HPDE6-E6E7 (cell line): ENCODE results near the gene TOB1.

Experiments used
- DNase-seq: peaks from one replicate; pipeline ENCODE4 v3.0.0; 2011; ENCODE audit warnings: missing footprints; ENCODE audit errors: extremely low spot score

The TOB1 gene

DNA sequence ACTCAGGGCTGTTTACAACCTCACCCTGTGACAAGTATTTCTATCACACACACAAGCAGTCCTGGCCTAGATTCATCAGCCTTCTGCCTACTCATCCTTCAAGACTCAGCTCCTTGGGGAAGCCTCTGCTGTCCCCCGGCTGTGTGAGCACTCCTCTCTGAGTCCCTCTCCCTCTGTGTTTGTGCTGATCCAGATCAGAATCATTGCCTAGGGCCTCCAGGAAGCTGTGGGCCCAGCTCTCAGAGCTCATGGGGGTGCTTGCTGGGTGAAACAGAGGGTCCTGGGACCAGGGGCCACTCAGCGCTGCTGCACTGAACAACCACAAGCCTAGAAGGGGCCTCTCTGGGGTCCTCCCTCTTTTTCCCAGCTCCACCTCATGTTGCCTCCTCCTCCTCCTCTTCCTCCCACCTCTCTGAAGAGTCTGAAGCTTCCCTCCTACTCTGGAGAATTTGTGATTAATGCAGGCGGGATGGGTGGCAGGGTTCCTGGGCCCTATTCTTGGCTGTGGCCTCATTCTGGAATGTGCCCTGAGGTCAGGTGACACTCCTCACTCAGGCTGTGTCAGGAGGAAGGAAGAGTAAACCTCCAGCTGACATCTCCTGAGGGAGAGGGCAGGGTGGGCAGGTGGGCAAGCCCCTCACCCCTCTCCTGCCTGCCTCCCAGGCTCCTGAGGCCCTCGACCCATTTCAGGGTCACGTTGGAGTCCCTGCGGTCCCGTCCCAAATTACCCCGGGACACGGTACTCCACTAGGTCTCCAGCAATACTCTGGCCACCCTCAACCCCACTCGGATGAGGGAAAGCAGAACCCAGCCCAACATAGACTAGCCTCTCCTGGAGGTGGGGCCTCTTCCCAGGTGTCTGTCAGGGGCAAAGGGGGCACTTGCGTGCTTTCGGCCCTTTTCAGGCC, 20.7 kb downstream of the TOB1 start:
- no peak for DNase-seq

DNA sequence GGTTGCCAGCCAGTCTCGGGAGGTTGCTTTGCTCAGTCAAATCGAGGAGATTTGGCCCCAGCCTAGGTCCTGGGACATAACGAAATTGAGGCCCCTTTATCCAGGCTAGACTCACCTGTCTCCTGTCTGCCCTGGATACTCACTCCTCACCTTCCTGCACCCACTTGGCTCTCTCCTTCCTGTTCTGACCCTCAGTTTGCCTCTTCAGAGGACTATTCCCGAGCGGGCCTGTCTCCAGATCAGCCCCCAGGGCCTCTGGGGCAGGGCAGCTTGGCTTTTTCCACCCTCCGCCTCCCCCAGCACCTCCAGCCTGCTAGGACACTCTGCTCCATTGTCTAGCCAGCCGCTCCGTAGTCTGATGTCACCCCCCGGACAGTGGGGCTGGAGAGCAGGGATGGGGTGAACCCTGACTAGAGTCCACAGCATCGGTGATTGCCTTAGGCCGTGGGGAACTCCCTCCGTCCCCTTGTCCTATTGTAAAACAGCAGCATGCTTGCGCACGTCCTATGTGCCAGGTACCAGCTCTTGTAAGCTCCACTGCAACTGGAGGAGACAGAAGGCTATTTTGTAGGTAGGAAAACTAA, 21.9 kb downstream of the TOB1 start:
- no peak for DNase-seq

DNA sequence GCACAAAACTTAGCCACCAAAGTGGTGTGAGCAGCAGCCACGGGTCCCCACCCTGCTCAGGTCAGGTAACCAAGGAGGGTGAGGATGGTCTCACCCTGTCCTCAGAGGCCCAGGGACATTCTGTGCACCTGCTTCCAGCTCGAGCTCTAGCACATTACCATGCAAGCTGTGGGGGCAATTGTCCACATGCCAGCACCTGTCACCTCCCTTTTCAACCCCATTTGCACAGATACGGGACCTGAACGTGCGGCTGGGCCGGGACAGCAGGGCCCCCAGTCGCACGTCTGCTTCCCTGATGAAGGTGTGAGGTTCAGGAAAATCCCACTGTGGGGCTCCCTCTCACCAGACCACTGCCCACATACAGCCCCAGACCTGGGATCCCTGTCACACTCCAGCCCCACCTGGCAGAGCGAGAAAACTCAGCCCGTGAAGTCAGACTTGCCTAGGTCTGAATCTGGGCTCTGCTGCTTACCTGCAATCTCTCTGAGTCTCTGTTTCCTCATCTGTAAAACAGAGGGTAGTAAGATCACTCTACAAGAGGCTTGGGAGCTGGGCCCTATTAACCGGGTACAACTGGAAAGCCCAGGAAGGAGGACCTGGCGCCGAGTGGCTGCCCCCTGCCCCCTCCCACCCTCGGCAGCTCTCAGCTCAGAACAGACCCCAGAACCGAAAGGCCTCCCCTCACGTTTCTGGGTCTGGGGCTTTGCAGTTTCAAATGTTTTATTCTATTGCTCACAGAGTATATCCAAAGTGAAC, 22.8 kb downstream of the TOB1 start:
- no peak for DNase-seq

DNA sequence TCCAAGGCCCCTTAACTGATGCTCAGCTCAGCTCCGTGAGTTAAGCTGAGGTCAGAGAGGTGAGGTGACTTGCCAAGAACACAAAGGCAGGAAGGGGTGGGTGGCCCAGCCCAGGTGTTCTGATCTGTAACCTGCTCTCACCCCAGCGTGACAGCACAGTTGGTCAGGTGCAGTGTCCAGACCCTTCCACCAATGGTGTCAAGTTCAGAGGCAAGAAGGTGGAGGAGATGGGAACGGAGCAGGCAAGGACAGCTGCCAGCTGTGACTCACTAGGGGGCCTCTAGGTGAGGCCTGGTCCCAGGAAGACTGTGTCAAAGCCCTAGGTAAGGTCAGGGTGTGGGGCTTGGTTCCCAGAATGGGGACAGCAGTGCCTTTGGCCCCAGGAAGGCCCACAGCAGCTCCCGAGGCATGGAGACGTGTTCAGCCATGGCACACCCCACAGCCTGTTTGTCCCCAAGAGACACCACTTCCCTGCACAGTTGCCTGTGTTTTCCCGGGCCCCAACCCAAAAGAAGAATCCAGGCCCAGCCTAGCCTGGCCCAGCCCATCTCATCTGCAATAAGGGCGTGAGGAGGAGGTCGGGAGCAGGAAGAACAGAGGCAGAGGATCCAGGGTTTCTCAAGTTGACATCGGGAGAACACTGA, 23.5 kb downstream of the TOB1 start:
- DNase-seq: no peak

DNA sequence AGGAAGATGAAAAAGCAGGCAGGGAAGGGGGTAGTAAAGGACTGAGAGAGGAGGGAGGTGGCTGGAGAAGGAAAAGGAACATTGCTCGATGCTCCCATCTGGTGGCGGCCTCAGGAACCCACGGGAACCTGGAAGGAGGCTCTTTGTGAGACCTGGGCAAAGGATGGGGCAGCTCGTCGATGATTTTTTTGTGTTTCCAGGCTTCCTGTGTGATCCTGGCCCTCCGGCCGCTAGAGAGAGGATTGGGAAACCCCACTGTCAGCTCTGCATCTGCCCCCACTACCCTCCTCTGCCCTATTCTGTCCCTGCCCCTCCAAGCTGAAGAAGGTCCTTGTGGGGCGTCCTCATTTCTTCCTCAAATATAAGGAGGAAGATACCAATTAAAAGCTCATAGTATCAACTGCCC, 24.2 kb downstream of the TOB1 start:
- DNase-seq: peak; percentile 84

DNA sequence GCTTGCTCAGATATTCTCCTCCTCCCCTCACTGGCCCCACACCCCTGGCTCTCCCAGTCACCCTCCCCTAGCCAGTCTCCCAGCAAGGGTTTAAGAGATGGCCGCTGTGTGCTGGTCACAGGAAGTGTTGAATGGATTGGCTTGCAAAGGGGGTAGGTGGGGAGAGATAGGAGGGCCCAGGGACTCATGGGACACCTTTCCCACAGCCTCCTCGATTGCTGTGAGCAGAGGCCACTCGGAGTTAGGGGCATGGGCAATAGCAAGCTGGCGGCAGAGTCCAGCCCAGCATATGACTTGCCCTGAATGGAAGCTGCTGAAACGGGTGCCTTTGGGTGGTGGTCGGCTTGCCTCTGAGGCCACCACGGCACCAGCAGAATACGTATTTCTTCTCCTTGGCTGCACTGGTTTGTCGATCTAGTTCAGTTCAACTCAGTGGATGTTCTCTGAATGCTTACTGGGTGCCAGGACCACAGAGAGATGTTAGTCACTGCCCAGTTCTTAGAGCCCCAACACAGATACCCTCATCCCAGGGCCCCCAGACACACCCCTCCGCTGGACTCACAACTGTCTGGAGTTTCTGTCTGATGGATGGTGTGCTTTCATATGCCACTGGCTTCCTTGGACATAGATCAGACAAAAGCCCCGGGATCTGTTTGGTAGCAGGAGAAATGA, 24.7 kb downstream of the TOB1 start:
- DNase-seq: no peak

DNA sequence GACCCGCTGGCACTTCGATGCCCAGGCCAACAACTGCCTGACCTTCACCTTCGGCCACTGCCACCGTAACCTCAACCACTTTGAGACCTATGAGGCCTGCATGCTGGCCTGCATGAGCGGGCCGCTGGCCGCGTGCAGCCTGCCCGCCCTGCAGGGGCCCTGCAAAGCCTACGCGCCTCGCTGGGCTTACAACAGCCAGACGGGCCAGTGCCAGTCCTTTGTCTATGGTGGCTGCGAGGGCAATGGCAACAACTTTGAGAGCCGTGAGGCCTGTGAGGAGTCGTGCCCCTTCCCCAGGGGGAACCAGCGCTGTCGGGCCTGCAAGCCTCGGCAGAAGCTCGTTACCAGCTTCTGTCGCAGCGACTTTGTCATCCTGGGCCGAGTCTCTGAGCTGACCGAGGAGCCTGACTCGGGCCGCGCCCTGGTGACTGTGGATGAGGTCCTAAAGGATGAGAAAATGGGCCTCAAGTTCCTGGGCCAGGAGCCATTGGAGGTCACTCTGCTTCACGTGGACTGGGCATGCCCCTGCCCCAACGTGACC, 25.8 kb downstream of the TOB1 start:
- no peak for DNase-seq

DNA sequence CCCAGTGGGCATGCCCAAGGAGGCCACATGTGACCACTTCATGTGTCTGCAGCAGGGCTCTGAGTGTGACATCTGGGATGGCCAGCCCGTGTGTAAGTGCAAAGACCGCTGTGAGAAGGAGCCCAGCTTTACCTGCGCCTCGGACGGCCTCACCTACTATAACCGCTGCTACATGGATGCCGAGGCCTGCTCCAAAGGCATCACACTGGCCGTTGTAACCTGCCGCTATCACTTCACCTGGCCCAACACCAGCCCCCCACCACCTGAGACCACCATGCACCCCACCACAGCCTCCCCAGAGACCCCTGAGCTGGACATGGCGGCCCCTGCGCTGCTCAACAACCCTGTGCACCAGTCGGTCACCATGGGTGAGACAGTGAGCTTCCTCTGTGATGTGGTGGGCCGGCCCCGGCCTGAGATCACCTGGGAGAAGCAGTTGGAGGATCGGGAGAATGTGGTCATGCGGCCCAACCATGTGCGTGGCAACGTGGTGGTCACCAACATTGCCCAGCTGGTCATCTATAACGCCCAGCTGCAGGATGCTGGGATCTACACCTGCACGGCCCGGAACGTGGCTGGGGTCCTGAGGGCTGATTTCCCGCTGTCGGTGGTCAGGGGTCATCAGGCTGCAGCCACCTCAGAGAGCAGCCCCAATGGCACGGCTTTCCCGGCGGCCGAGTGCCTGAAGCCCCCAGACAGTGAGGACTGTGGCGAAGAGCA, 26.4 kb downstream of the TOB1 start:
- DNase-seq: no peak

DNA sequence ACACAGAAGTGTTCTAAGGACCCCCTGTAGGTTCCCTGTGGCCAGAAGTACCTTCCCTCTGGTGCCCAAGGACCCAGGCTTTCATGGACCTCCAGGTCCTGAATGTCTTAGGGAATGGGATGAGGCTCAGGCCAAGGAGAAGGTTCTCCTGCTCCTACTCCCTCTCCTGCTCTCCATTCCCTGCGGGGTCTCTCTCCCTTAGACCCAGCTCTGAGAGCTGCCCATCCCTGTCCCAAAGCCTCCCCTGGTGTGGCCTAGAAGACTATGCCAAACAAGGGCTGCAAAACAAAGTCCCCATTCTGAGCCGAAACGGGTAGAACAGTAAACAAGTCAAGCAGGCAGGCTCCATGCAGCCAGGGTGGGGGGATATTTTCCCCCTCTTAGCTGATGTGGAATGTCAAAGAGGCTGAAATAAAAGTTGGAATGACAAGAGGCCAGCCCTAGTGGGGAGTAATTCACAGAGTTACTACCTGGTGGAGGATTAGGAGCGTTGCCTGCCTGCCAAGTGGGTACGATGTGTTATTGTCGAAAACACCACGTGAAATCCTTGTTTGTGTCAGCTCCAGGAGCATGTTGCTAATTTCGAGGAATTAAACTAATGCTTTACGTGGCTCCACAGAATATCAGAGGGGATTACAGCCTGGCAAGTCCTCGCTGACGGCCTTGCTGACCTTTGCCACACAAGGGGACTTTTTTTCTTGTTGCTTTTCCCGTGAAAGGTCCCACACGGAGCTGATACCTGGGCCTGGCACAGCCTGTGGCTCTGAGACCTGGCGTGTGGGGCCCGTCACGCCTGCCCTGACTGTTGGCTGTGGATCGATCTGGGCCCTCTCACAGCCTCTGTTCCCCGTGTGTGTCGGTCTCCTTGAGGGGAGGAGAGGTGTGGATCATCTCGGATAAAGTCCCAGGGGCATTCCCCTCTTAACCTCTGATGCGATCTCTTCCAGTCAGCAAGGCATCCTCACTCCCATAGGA, 27.9 kb downstream of the TOB1 start:
- DNase-seq: no peak

DNA sequence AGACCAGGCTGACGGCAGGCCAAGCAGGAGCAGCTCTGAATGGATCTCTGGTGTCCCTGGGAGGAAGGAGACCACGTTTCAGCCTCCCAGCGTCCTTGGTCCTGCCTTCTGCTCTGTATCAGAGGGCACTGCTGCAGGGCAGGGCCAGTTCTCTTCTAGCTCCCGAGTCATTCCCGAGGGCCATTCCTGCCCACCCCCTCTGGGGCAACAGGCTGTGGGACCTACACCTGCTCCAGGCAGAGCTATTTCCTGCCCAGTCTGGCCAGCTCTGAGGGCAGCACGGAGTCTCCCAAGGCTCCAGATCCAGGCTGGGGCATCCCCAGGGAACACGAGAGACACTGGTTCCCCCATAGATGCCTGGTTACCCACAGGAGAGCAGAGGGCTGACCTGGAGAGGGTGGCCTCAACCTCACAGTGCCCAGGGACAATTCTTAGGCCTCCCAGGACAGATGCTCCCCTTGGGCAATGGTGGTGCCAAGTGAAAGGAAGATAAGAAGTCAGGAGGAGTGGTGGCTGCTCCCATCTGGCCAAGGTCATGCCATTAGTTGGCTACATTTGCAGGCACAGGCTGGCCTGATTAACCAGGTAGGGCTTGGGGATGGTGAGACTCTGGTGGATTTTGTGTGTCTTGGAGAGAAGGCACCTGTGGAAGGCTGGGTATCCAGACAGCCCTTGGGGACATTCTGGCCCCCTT, 28.7 kb downstream of the TOB1 start:
- DNase-seq: no peak

DNA sequence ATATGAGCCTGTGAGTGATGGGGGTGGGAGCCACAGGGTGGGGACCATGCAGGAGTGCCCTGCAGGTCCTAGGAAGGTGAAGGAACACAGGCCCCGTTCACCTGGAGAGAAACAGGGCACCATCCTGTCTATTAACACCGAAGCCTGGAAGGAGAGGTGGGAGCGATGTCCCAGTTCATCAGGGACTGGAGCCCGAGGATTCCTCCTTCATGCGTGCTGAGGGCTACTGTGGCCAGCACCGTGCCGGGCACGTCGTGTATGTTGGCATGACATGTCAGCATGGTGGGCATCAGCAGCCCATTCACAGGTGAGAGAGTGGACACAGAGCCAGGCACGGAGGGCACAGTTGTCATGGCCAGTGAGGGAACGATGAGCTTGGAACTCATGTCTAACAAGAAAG, 29.3 kb downstream of the TOB1 start:
- DNase-seq: no peak

DNA sequence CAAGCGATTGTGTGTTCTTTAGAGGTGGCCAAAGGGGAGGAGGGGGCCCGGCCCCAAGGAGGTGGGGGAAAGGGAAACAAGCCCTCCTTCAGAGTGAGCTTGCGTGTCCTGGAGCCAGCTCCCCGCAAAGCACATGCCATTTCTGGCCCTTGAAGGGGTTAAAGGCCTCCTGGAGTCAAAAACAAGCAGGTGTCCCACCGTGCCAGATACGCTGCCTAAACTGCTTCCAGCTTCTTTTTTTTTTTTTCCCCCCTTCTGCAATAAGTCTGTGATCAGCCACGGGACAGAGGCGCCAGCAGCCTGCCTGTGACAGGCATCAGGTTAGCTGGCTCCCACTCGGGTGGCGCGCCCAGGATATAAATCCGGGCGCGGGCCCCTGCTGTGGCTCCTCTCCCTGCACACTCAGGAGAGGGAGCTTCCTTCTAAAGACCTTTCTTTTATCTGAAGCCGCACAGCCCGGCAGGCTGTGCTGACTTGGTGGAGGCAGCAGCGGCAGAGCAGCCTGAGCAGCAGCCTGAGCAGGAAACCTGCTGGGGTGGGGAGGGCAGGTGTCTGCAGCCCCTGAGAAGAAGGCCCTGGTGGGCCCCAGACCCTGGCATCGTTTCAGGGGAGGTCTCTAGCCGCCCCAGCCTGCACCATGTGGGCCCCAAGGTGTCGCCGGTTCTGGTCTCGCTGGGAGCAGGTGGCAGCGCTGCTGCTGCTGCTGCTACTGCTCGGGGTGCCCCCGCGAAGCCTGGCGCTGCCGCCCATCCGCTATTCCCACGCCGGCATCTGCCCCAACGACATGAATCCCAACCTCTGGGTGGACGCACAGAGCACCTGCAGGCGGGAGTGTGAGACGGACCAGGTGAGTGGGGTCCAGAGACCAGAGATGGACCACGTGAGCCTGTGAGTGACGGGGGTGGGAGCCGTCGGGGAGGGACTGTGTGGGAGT, 30.6 kb downstream of the TOB1 start, which contains the start of gene WFIKKN2:
Gene WFIKKN2, plus strand, starts transcription at position 286 of the 934 bp plus-strand sequence. Its CDS starts 352 bp downstream, at position 638.
- DNase-seq: no peak

DNA sequence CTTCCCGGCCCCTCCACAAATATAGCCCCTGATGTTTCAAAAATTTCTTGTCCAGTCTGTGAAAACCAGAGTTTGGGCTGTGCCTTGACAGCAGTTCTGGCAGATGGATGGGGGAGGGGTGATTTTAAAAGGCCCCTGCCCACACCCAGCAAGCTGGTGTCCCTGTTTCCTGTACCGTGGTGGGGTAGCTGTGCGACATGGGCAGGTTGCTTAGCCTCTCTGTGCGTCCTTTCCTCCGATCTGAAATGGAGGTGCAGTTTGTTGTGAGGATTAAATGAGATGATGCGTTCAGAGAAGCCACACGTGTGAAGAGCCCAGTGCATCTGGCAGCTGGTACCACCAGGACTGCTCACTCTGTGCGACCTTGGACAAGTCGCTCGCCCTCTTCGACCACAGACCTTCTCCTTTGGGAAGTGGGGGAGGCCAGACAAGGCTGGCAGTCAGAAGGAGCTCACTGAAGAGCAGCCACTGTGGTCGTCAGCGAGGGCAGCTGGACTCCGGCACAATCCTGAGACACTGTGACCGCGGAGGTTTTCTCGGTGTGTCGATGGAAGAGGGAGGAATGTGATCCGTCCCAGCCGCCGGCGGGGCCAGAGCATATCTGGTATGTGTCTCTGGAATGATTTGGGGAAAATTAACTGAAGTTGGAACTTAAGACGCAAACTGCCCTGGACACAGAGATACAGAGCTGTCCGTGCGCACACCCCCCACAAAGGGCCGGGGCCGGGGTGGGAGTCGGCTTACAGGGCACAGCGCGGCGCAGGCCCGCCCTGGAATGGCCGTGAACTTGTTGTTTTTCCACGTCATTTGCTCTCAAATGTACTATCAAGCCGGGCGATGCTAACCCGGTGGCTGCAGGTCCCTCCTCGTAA, 31.5 kb downstream of the TOB1 start:
- no peak for DNase-seq

DNA sequence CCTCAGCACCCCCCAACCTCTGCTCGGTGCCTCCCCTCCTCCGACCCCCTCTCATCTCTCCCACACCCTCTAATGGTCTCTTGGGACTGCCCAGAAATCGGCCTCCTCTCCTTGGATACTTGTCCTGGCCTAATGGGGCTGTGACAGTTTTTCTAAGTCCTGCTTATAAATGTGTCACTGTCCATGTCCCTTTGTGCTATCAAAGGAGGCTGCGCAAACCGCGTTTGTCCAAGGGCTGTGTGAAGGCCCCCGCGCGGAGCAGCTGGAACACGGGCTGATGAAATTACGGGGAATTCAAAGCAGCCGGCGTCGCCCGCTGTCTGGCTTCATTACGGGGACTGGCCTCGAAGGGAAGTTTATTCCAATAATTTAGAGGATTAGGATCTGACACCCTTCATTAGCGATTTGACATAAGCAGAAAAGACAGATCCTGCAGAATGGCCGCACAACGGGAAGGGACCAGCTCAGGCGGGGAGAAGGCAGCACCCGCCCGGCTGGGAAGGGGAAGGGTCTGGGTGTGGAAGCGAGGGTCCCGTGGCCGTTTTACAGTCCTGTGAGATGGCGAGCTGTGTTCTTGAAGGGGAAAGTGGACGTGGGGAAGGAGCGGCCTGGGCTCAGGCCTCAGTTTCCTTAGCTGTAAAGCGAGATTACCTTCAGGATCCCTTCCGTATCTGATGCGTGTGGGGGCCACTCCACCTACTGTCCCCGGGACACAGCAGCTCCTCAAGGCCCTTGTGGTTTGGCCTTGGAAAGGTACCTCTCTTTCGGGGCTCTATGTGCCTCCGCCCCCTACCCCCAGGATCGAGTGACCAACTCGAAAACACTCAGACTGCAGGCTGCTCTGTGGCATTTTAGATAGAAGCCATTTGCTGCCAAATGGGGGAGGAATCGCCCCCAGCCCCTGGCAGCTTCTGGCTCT, 32.4 kb downstream of the TOB1 start:
- DNase-seq: no peak

DNA sequence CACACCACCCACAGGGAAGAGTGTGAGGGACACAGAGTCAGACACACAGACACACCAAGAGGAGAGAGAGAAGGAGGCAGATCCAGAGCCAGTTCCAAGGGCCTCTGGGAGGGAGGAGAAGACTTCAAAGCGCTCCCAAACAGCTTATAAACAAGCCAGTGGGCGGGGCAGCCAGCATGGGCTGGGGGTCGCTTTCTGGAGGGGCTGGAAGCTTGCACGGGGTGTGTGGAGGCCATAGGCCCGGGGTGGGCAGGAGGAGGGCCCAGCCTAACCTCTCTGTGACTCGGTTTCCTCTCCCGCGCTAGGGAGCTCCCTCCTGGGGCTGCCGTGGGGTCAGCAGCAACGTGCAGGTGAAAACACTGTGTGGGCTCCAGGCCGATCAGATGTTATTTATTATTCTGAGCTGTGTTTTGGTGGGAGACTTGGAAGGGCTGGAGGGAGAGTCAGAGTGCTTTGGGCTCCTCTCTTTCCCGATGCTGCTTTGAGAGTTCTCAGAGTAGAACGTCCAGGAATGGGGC, 33.2 kb downstream of the TOB1 start:
- DNase-seq: no peak
